GM19467 (cell line): ENCODE measurements around the gene CLEC4M.

Source experiments
- ATAC-seq: cut with Tn5 transposase; IDR thresholded peaks from one replicate; pipeline ENCODE4 v1.9.1; 2021; ENCODE audit warnings: mild to moderate bottlenecking, moderate library complexity; ENCODE audit not compliant: unreplicated experiment

The CLEC4M gene, protein sequence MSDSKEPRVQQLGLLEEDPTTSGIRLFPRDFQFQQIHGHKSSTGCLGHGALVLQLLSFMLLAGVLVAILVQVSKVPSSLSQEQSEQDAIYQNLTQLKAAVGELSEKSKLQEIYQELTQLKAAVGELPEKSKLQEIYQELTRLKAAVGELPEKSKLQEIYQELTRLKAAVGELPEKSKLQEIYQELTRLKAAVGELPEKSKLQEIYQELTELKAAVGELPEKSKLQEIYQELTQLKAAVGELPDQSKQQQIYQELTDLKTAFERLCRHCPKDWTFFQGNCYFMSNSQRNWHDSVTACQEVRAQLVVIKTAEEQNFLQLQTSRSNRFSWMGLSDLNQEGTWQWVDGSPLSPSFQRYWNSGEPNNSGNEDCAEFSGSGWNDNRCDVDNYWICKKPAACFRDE

DNA sequence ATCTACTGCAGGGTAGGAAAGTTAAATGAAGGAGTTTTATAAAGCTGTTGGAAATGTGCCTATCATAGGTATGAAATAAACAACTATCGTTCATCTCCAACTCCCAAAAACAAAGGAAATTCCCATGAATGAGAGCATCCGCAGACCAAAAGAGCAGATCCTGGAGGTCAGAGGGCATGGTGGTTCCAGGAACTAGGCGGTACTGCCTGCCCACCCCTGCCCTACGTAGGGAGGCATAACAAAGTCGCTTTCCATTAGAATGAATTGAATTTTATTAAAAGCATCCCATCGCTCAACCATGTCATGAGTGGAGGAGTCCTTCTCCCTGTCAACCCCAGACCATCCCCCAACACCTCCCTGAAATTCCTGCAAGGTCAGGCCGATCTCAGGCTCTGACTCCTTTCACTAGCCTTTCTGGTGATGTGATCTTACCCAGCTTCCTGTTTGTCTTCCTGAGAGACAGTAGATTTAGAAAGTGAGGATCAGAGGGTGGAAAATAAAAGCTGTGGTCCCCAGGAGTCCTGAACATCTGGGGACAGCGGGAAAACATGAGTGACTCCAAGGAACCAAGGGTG, at the start of gene CLEC4M:
Gene CLEC4M (plus strand): TSS at position 525 of the 575 bp plus-strand sequence. CDS start 24 bp downstream, at position 549.
- no peak for ATAC-seq

GRCh38 chr19:7715671-7716070, 47.4 kb upstream of the CLEC4M start:
- no peak for ATAC-seq

DNA sequence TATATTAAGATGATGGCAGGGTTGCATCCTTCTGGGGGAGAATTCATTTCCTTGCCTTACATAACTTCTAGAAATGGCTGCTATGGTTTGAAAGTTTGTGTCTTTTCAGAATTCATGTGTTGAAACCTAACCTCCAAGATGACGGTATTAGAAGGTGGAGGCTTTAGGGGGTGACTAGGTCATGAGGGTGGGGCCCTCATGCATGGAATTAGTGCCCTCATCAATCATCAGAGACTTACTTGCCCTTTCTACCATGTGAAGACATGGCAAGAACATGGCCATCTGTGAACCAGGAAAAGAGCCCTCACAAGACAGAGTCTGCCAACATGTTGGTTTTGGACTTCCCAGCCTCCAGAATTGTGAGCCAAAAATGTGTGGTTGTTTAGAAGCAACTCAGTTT, 46.3 kb upstream of the CLEC4M start:
- no peak for ATAC-seq

GRCh38 chr19:7718668-7719067, 44.4 kb upstream of the CLEC4M start:
- no peak for ATAC-seq

DNA sequence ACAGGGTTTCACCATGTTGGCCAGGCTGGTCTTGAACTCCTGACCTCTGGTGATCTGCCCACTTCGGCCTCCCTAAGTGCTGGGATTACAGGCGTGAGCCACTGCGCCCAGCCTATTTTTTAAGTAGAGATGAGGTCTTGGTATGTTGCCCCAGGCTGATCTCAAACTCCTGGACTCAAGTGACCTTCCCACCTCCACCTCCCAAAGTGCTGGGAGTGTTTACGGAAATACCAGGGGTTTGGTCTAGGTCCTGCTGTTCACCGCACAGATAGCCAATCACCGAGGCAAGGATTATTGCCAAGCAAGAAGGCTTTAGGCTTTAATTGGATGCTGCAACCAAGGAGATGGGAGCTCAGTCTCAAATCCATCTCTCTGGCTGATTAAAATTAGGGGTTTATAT, 42.7 kb upstream of the CLEC4M start:
- ATAC-seq, result no peak

DNA sequence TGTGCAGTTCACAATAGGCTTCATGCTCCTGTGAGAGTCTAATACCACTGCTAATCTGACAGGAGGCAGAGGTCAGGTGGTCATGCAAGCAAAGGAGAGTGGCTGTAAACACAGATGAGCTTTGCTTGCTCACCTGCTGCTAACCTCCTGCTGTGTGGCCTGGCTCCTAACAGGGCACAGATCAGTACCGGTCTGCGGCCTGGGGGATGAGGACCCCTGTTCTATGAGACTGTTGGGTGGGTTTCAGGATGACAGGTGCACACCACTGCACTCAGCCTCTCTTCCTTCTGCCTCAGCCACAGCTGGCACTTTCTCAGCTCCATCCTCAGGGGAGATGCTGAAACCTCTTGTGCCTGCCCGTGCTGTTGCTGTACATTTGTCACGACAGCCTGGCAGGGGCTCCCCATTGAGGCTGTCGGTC, 40.8 kb upstream of the CLEC4M start:
- no peak for ATAC-seq

DNA sequence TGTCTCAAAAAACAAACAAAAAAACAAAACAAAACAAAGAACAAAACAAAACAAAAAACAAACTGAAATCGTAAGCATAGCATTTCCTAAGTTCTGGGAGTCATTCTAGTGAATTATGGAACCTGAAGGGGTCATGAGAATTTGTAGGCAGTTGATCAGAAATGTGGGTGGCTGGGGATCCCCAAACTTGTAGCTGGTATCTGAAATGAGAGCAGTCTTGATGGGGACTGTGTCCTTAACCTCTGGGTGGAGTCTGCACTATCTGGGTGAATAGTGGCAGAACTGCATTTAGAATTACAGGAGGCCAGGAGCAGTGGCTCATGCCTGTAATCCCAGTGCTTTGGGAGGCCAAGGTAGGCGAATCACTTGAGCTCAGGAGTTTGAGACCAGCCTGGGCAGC, 37.3 kb upstream of the CLEC4M start:
- ATAC-seq, result no peak

DNA sequence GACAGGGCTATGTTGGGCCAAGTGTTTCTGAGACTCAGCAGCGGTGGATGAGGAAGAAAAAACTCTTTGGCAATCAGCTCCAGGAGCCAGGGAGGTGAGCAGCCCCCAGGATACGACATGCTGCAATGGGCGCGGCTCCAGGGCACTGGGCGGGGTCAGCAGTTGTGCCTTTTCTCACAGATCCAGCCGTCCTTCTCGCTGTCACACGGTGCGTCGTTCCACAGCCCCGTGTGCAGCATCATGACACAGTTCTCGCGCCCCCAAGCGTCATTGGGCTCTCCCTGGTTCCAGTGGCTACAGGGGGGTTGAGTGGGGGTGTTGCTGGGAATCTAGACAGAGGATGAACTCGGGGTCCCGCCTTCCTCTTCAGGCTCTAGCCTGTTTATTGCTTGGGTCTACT, 33.8 kb upstream of the CLEC4M start:
- no peak for ATAC-seq

GRCh38 chr19:7729831-7730285, 33.2 kb upstream of the CLEC4M start:
- no peak for ATAC-seq

DNA sequence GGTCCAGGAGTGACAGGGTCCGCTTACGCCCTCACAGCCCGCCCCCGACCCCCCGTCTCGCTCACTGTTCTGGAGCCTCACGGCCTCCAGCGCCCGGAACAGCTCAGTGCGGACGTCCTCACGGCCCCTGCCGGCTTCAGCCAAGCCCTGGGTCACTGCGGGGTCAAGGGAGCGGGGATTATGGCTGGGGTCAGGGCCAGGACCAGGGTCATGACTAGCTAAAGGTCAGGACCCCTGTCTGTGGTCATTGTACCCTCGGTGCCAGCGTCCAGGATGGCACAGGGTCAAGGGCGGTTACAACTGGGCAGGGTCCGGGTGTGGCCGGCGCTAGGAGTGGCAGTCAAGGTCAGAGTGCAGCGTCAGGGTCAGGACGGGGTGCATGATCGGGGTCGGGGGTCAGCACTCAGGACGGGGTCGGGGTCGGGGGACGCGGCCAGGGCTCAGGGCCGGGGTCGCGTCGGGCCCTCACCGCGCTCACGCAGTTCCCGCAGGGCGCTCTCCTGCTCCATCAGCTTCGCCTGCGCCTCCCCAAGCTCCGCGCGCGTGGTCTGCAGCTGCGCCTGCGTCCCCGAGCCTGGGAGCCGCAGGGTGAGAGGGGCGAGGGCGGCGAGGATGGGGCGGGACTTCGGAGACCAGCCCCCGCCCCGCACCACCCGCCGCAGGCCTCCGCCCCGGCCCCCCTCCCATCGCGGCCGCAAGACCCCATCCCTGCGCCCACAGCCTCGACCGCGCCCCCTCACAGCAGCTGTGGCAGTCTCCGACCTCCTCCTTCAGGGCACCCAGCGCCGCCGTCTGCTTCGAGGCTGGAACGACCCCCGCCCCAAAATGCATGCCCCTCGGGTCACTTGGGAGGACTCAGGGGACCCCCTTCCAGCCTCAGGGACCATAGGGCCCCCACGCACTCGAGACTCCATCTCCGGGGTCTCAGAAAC, 32.5 kb upstream of the CLEC4M start:
- ATAC-seq, result no peak

GRCh38 chr19:7731218-7731595, 31.8 kb upstream of the CLEC4M start:
- no peak for ATAC-seq

DNA sequence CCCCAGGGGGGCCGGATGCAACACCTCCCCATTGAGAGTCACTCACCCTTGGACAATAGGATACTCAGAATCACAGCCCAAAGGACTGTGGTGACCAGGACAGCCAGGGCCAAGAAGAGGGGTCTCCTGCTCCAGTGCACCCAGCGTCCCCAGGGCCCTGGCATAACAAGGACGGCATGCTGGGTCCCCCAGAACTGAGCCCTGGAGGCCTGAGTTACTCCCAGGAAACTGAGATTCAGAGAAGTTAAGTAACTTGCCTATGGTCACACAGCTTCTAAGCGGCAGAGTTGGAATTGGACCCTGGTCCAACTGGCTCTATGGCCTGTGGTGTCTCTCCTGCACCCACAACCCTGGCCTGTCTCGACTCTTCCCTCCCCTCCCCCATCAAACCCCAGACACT, 31.4 kb upstream of the CLEC4M start:
- ATAC-seq, result no peak

DNA sequence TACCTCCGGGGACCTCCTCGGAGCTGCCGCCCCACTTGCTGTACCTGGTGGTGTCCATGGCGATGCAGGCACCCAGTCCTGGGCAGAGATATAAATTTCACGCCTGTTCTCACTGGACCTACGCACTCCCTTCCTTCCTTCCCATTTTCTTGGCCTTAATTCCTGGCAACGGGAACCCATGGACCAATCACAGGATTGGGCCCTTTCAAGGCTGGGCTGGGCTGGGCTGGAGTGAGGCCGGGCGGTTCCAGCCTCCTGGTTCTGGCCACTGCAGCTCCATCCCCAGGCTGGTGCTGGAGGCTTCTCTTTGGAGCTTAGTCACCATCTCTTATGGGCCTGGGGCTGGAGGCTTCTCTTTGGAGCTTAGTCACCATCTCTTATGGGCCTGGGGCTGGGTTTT, 31.0 kb upstream of the CLEC4M start, which contains the start of gene CLEC4G:
Gene CLEC4G (minus strand): TSS at position 66 of the 400 bp plus-strand sequence. CDS start 8 bp downstream, at position 58.
- no peak for ATAC-seq

- ATAC-seq, result no peak
Observed at GRCh38 chr19:7733376-7733775, 29.7 kb upstream of the CLEC4M start.

- ATAC-seq, result no peak
Observed at GRCh38 chr19:7734220-7735203, 28.5 kb upstream of the CLEC4M start.

DNA sequence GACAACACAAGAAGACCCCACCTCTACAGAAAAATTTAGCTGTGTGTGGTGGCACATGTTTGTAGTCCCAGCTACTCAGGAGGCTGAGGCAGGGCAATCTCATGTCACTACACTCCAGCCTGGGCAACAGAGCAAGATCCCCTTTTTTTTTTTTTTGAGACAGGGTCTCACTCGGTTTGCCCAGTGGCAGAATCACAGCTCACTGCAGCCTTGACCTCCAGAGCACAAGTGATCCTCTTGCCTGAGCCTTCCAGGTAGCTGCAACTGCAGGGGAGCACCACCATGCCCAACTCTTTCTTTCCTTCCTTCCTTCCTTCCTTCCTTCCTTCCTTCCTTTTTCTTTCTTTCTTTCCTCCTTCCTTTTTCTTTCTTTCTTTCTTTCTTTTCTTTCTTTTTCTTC, 26.9 kb upstream of the CLEC4M start:
- ATAC-seq, result no peak

- ATAC-seq, result no peak
Observed at GRCh38 chr19:7737215-7737614, 25.8 kb upstream of the CLEC4M start.

- ATAC-seq, result no peak
Observed at GRCh38 chr19:7738023-7738422, 25.0 kb upstream of the CLEC4M start.

GRCh38 chr19:7739211-7739755, 23.8 kb upstream of the CLEC4M start:
- ATAC-seq, result no peak
